ENCODE results near the gene UBR2. TPM values are rescaled to one million over a fixed set of nuclear protein-coding genes. Genes with fewer than 3 reads are reported as not detected.

Gene UBR2
- total RNA-seq, 1 donor, result 31.5 TPM

DNA sequence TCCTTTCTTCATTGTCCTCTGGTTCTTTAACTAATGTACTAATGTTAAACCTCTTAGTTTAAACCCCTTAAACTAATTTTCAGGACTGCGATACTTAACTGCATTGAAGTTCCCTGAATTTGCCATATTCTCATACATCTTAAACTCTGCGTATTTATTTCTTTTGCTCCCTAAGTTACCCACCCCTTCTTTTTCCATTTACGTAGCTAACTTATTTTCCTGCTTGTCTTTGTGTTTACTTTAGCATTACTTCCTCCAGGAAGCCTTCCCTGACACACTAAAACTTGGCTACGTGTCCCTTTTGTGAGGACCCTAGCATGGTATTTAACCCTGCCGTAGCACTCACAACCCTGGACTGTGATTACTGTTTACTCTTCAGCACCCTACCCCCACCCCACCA, 79.0 kb downstream of the UBR2 start:
- Histone ChIP-seq H2AFZ (ENCODE audit: low read length) (no peak overlapping the region), H3K9me3 (ENCODE audit: low read depth, low read length) (no peaks in the 10 kb centered on the region), H3K4me2 (ENCODE audit: insufficient read depth, low read length) (no peak overlapping the region), H3K4me1 (ENCODE audit: insufficient read depth, low read length) (no peaks in the 10 kb centered on the region), H4K20me1 (ENCODE audit: insufficient read depth, low read length) (no peaks in the 10 kb centered on the region), H3K79me2 (ENCODE audit: insufficient read depth, low read length) (no peaks in the 10 kb centered on the region), H3K27ac (ENCODE audit: low read depth, low read length) (no peak overlapping the region), H3K4me3 (ENCODE audit: insufficient read depth, low read length) (no peak overlapping the region), H3K36me3 (ENCODE audit: insufficient read depth, low read length) (peaks cover 61% of the 10 kb centered on the region), H3K27me3 (ENCODE audit: insufficient read depth, low read length) (no peaks in the 10 kb centered on the region)
- DNase-seq (ENCODE audit: insufficient read length, low spot score, missing footprints), result no peak
- TF ChIP-seq, protein P1, sequence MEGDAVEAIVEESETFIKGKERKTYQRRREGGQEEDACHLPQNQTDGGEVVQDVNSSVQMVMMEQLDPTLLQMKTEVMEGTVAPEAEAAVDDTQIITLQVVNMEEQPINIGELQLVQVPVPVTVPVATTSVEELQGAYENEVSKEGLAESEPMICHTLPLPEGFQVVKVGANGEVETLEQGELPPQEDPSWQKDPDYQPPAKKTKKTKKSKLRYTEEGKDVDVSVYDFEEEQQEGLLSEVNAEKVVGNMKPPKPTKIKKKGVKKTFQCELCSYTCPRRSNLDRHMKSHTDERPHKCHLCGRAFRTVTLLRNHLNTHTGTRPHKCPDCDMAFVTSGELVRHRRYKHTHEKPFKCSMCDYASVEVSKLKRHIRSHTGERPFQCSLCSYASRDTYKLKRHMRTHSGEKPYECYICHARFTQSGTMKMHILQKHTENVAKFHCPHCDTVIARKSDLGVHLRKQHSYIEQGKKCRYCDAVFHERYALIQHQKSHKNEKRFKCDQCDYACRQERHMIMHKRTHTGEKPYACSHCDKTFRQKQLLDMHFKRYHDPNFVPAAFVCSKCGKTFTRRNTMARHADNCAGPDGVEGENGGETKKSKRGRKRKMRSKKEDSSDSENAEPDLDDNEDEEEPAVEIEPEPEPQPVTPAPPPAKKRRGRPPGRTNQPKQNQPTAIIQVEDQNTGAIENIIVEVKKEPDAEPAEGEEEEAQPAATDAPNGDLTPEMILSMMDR (IDR thresholded peaks at IDR 0.05; ENCODE audit: extremely low read depth, low read depth, low read length), result no peak

DNA sequence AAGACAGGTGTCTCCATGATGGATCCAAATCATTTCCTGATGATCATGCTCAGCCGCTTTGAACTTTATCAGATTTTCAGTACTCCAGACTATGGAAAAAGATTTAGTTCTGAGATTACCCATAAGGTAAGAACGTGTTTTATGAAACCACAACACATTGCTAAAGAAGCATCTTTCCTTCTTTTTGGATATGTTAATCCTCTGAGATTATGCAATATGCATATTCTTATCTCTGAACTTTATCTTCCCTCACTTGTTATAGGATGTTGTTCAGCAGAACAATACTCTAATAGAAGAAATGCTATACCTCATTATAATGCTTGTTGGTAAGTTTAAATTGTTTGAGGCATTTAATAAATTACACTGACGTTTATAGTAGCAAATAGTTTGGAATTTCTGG, 80.4 kb downstream of the UBR2 start:
- Histone ChIP-seq H2AFZ (ENCODE audit: low read length) (no peak overlapping the region), H4K20me1 (ENCODE audit: insufficient read depth, low read length) (no peaks in the 10 kb centered on the region), H3K27ac (ENCODE audit: low read depth, low read length) (no peak overlapping the region), H3K36me3 (ENCODE audit: insufficient read depth, low read length) (peaks cover 60% of the 10 kb centered on the region), H3K4me3 (ENCODE audit: insufficient read depth, low read length) (no peak overlapping the region), H3K79me2 (ENCODE audit: insufficient read depth, low read length) (no peaks in the 10 kb centered on the region), H3K9me3 (ENCODE audit: low read depth, low read length) (no peaks in the 10 kb centered on the region), H3K27me3 (ENCODE audit: insufficient read depth, low read length) (no peaks in the 10 kb centered on the region), H3K4me2 (ENCODE audit: insufficient read depth, low read length) (no peak overlapping the region), H3K4me1 (ENCODE audit: insufficient read depth, low read length) (no peaks in the 10 kb centered on the region)
- TF ChIP-seq, protein P1 (IDR thresholded peaks at IDR 0.05; ENCODE audit: extremely low read depth, low read depth, low read length), result no peak
- no peak for DNase-seq (ENCODE audit: insufficient read length, low spot score, missing footprints)

DNA sequence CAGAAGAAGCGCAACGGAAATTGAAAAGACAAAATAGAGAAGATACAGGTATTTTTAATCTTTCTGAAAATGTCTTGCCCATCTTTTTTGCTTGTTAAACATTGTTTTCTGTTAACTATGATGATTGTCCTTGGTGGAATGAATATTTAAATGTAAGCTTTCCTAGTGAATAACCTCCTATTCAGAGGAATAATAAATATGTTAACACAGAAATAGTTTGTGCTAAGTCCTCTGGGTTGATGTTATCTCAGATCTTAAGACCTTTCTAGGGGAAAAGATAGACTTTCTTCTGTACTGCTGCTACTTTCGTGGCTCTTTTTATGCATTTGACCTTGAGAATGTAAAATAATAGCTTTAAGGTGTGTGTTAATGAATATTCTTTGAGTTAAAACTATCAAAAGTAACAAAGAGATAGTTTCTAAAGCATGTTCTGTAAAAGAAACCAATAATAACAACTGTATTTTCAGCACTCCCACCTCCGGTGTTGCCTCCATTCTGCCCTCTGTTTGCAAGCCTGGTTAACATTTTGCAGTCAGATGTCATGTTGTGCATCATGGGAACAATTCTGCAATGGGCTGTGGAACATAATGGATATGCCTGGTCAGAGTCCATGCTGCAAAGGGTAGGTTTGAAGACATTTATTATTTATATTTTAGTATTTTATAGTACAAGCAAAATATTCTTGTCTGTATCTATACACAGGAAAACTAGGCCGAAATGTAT, 88.4 kb downstream of the UBR2 start:
- Histone ChIP-seq H3K4me1 (ENCODE audit: insufficient read depth, low read length) (no peaks in the 10 kb centered on the region), H2AFZ (ENCODE audit: low read length) (no peak overlapping the region), H3K27ac (ENCODE audit: low read depth, low read length) (no peak overlapping the region), H3K4me2 (ENCODE audit: insufficient read depth, low read length) (no peak overlapping the region), H3K27me3 (ENCODE audit: insufficient read depth, low read length) (no peaks in the 10 kb centered on the region), H3K36me3 (ENCODE audit: insufficient read depth, low read length) (peaks cover 61% of the 10 kb centered on the region), H3K4me3 (ENCODE audit: insufficient read depth, low read length) (no peak overlapping the region), H3K79me2 (ENCODE audit: insufficient read depth, low read length) (no peaks in the 10 kb centered on the region), H3K9me3 (ENCODE audit: low read depth, low read length) (no peaks in the 10 kb centered on the region), H4K20me1 (ENCODE audit: insufficient read depth, low read length) (no peaks in the 10 kb centered on the region)
- no peak for DNase-seq (ENCODE audit: insufficient read length, low spot score, missing footprints)
- TF ChIP-seq, protein P1 (IDR thresholded peaks at IDR 0.05; ENCODE audit: extremely low read depth, low read depth, low read length), result no peak

DNA sequence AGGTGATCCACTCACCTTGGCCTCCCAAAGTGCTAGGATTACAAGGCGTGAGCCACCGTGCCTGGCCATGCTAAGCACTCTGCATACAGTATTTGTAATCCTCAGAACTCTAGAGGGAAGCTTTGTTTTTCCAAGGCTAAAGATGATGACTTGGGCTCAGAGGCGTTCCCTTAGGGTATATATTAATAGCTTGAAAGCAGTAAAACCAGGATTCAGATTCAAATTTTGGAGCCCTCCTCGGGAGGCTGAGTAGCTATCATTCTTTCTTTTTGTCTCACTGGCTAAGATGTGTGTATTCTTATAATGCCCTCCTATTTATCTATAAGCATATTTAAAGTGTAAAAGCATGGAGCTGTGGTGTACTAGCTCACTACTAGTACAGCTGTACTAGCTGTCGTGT, 90.0 kb downstream of the UBR2 start:
- H3K4me3 ChIP-seq (ENCODE audit: insufficient read depth, low read length), result no peak overlapping the region
- H2AFZ ChIP-seq (ENCODE audit: low read length), result no peak overlapping the region
- TF ChIP-seq, protein P1 (IDR thresholded peaks at IDR 0.05; ENCODE audit: extremely low read depth, low read depth, low read length), result no peak
- no peaks in the 10 kb centered on the region for H4K20me1 ChIP-seq (ENCODE audit: insufficient read depth, low read length)
- no peak overlapping the region for H3K27ac ChIP-seq (ENCODE audit: low read depth, low read length)
- H3K4me2 ChIP-seq (ENCODE audit: insufficient read depth, low read length), result no peak overlapping the region
- no peaks in the 10 kb centered on the region for H3K9me3 ChIP-seq (ENCODE audit: low read depth, low read length)
- no peaks in the 10 kb centered on the region for H3K27me3 ChIP-seq (ENCODE audit: insufficient read depth, low read length)
- H3K36me3 ChIP-seq (ENCODE audit: insufficient read depth, low read length), result peaks cover 66% of the 10 kb centered on the region
- H3K79me2 ChIP-seq (ENCODE audit: insufficient read depth, low read length), result no peaks in the 10 kb centered on the region
- H3K4me1 ChIP-seq (ENCODE audit: insufficient read depth, low read length), result no peaks in the 10 kb centered on the region
- no peak for DNase-seq (ENCODE audit: insufficient read length, low spot score, missing footprints)

Data from osteoblast (primary cell).